IPS DF 4.7 (cell line): ENCODE results near the gene ATP8A2.
"Not testable (repeated sequence)": the region's sequence is repeated elsewhere in the genome, so short reads cannot be mapped to it uniquely, and the experiment has no call there.

Experiments used
- DNase-seq: peaks from one replicate; pipeline ENCODE4 v3.0.0-alpha.2; 2013; ENCODE audit warnings: low spot score; ENCODE audit errors: extremely low read depth

The ATP8A2 gene

GRCh38 chr13:25538276-25538675 is 166.5 kb downstream of the ATP8A2 start:
- no peak for DNase-seq

- DNase-seq, result no peak
Observed at GRCh38 chr13:25541434-25542123, 169.8 kb downstream of the ATP8A2 start.

GRCh38 chr13:25548991-25549390 is 177.2 kb downstream of the ATP8A2 start:
- not testable (repeated sequence) for DNase-seq

- no peak for DNase-seq
Observed at GRCh38 chr13:25561812-25562211, 190.0 kb downstream of the ATP8A2 start.

GRCh38 chr13:25570185-25570584 is 198.4 kb downstream of the ATP8A2 start:
- no peak for DNase-seq

GRCh38 chr13:25571237-25571636 is 199.5 kb downstream of the ATP8A2 start:
- DNase-seq, result no peak

GRCh38 chr13:25572171-25572570 is 200.4 kb downstream of the ATP8A2 start:
- DNase-seq, result not testable (repeated sequence)

GRCh38 chr13:25574437-25575411 is 202.9 kb downstream of the ATP8A2 start:
- peak; percentile 89 for DNase-seq

GRCh38 chr13:25575562-25575961 is 203.8 kb downstream of the ATP8A2 start:
- DNase-seq, result no peak

- DNase-seq, result no peak
Observed at GRCh38 chr13:25578526-25578925, 206.8 kb downstream of the ATP8A2 start.

- DNase-seq, result no peak
Observed at GRCh38 chr13:25579221-25579620, 207.4 kb downstream of the ATP8A2 start.

GRCh38 chr13:25581351-25581750 is 209.6 kb downstream of the ATP8A2 start:
- DNase-seq, result no peak

- DNase-seq, result no peak
Observed at GRCh38 chr13:25584087-25584486, 212.3 kb downstream of the ATP8A2 start.

GRCh38 chr13:25585000-25585399 is 213.2 kb downstream of the ATP8A2 start:
- DNase-seq, result no peak

- DNase-seq, result no peak
Observed at GRCh38 chr13:25587326-25587980, 215.7 kb downstream of the ATP8A2 start.

GRCh38 chr13:25588336-25589060 is 216.7 kb downstream of the ATP8A2 start:
- DNase-seq, result no peak

GRCh38 chr13:25598421-25598820 is 226.6 kb downstream of the ATP8A2 start:
- no peak for DNase-seq

GRCh38 chr13:25602176-25602575 is 230.4 kb downstream of the ATP8A2 start:
- DNase-seq, result no peak

GRCh38 chr13:25604106-25604505 is 232.3 kb downstream of the ATP8A2 start:
- no peak for DNase-seq

GRCh38 chr13:25607096-25607495 is 235.3 kb downstream of the ATP8A2 start:
- no peak for DNase-seq

GRCh38 chr13:25608181-25608580 is 236.4 kb downstream of the ATP8A2 start:
- DNase-seq, result no peak
